ENCODE data around the gene MRTFA.
A peak's percentile ranks its signal among the peaks of the same experiment; 100 is the strongest.
"Not testable (repeated sequence)": the region's sequence is repeated elsewhere in the genome, so short reads cannot be mapped to it uniquely, and the experiment has no call there.

Gene MRTFA

DNA sequence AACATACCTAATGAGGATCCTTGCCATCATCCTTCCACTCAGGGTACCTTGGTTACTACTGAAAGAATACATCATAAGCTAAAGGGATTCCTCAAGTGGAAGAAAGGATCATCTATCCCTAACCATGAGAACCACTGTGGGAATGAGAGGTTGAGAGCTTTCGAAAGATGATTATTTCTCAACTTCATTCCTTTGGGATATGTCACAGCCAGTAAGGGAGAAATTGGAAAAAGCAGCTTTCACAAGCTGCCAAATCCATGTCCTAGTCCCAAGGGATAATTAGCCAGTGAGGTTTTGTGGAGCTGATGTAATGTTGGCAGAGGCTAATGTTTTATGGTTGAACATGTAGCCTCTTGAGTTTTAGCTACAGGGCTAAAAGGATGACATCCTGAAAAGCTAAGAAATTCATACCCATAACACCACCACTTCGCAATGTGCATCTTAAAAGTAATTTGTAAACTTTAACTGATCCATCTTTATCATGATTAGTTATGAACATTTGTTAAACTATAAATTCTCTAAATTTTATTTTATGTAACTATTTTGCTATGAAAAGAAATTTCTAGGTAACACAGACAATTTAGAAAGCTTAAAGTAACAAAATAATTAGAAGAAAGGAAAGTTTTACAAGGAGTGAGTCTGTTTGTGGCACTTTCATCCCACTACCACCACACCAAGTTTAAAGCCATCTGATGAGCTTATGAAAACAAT lies 123.9 kb downstream of the MRTFA start:
- intact Hi-C loops (cut with DNase I; ENCODE audit: low total_unique reads) = loop anchor here (2.0 kb wide), 1 partner anchor 138 kb away; no protein-coding TSS in a partner anchor
- no peaks in the 10 kb centered on the region for H3K27me3 ChIP-seq
- peak overlapping the region; percentile 79 to 86 for H3K27ac ChIP-seq
- peaks cover 15 to 99% (median 57%) of the 10 kb centered on the region in 4 donors for H3K4me1 ChIP-seq
- TF ChIP-seq, protein P1, sequence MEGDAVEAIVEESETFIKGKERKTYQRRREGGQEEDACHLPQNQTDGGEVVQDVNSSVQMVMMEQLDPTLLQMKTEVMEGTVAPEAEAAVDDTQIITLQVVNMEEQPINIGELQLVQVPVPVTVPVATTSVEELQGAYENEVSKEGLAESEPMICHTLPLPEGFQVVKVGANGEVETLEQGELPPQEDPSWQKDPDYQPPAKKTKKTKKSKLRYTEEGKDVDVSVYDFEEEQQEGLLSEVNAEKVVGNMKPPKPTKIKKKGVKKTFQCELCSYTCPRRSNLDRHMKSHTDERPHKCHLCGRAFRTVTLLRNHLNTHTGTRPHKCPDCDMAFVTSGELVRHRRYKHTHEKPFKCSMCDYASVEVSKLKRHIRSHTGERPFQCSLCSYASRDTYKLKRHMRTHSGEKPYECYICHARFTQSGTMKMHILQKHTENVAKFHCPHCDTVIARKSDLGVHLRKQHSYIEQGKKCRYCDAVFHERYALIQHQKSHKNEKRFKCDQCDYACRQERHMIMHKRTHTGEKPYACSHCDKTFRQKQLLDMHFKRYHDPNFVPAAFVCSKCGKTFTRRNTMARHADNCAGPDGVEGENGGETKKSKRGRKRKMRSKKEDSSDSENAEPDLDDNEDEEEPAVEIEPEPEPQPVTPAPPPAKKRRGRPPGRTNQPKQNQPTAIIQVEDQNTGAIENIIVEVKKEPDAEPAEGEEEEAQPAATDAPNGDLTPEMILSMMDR (IDR thresholded peaks at IDR 0.05) = no peak
- peak; percentile 48 to 76 for DNase-seq
- H3K9me3 ChIP-seq = no peaks in the 10 kb centered on the region
- no peaks in the 10 kb centered on the region for H3K36me3 ChIP-seq
- no peak overlapping the region for H3K4me3 ChIP-seq

DNA sequence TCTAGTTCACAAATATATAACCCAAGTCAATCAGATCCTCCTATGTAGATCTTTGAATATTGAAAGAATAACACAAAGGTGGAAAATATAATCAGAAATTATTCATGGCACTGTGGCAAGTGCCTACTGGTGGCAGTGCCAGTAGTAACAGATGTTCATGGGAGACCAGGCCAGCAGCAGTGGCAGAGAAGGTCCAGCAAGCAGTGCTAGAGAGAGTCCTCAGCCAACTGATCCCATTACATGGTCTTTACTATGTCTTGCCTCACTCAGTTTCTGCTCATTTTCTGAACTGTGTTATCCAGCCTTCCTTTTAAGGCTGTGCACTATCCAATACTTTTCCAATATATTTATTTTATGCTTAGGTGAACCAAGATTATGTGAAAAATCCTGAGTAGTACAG lies 124.9 kb downstream of the MRTFA start:
- no peaks in the 10 kb centered on the region for H3K36me3 ChIP-seq
- no peak for DNase-seq
- TF ChIP-seq, protein P1 (IDR thresholded peaks at IDR 0.05) = no peak
- intact Hi-C loops (cut with DNase I; ENCODE audit: low total_unique reads) = loop anchor here (2.0 kb wide), 1 partner anchor 139 kb away; no protein-coding TSS in a partner anchor
- H3K4me3 ChIP-seq = no peak overlapping the region
- H3K4me1 ChIP-seq = peaks cover 15 to 99% (median 56%) of the 10 kb centered on the region in 4 donors
- no peaks in the 10 kb centered on the region for H3K9me3 ChIP-seq
- H3K27me3 ChIP-seq = no peaks in the 10 kb centered on the region
- H3K27ac ChIP-seq = peak overlapping the region; percentile 79 to 86

GRCh38 chr22:40510631-40511364 lies 125.7 kb downstream of the MRTFA start:
- no peak for DNase-seq
- Histone ChIP-seq H3K4me1 (peaks cover 15 to 99% (median 58%) of the 10 kb centered on the region in 4 donors), H3K27ac (peak overlapping the region; percentile 79 to 86), H3K4me3 (no peak overlapping the region), H3K27me3 (no peaks in the 10 kb centered on the region), H3K36me3 (no peaks in the 10 kb centered on the region), H3K9me3 (no peaks in the 10 kb centered on the region)
- TF ChIP-seq, protein P1 (IDR thresholded peaks at IDR 0.05) = no peak
- intact Hi-C loops (cut with DNase I; ENCODE audit: low total_unique reads) = no loop called here

DNA sequence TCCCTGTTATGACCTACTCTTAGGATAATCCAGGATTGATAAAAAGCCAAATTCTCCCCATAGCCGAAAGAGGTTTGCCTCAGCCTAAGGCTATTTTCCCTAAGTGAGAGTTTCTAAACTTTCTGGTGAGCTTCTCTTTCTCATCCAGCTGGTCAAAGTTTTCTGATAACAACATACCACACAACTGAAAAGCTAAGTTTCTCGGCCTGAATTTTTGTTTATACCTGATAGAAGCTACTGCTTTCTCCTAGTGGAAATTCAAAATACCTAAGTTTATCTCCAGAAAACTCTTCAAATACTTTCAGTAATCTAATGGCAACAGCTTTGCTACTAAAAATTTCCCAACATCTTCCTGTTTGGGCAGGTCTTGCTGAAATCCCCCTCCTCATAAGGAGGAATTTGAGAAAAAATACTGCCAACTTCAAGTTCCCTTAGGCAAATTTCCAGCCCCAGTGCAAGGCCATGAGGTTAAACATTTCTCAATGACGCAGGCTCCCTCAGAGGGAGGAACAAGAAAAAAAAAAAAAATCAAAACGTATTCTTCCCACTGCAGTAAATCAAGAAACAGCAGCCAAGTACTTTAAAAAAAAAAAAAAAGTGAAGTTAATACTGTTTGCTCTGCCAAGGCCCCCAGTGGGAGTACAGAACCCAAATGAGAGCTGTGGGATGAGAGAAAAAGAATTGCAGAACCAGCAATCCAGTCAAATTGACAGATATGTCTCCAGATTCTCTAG lies 127.0 kb downstream of the MRTFA start:
- TF ChIP-seq, protein P1 (IDR thresholded peaks at IDR 0.05) = no peak
- H3K36me3 ChIP-seq = no peaks in the 10 kb centered on the region
- H3K27me3 ChIP-seq = no peaks in the 10 kb centered on the region
- H3K4me3 ChIP-seq = no peak overlapping the region
- H3K27ac ChIP-seq = peak overlapping the region; percentile 79 to 86
- peaks cover 15 to 98% (median 59%) of the 10 kb centered on the region in 4 donors for H3K4me1 ChIP-seq
- DNase-seq = peak; percentile 63 to 71
- intact Hi-C loops (cut with DNase I; ENCODE audit: low total_unique reads) = no loop called here
- no peaks in the 10 kb centered on the region for H3K9me3 ChIP-seq

GRCh38 chr22:40508046-40508445 lies 128.5 kb downstream of the MRTFA start:
- H3K36me3 ChIP-seq; intact Hi-C loops (cut with DNase I; ENCODE audit: low total_unique reads); DNase-seq; H3K4me3 ChIP-seq; H3K27me3 ChIP-seq; H3K9me3 ChIP-seq: not testable (repeated sequence)
- Histone ChIP-seq H3K4me1 (peaks cover 15 to 97% (median 54%) of the 10 kb centered on the region in 4 donors), H3K27ac (peak overlapping the region; percentile 79 to 86)

Measured in tibial artery (tissue), 4 donors.